HCT116 (cell line): ENCODE data around the gene SETD1B.

ENCODE experiments used
- POLR2AphosphoS5 ChIP-seq: IDR thresholded peaks from 2 replicates; pipeline ENCODE4 v1.6.1; 2011; ENCODE audit warnings: mild to moderate bottlenecking, low read depth, low read length, moderate library complexity
- SRF ChIP-seq: IDR thresholded peaks from 2 replicates; pipeline ENCODE4 v1.6.1; 2012; ENCODE audit warnings: low read depth
- TF ChIP-seq, protein P1 (sequence below): IDR thresholded peaks from 2 replicates; pipeline ENCODE4 v1.6.1; 2012
- TF ChIP-seq, protein P2 (sequence below), 3 experiments: fragments of 200-600 bp in 1 of 3; sonication (generic) in 1 of 3; IDR thresholded peaks in 2 of 3; conservative IDR thresholded peaks in 1 of 3; 2 replicates each; pipeline ENCODE4 v1.5.1; 2012 to 2017; ENCODE audit warnings: low read depth in 2 of 3, low read length in 2 of 3, antibody characterized with exemption in 1 of 3, borderline replicate concordance in 1 of 3, control low read depth in 1 of 3, mild to moderate bottlenecking in 1 of 3, mixed read lengths in 1 of 3, mixed run types in 1 of 3, moderate library complexity in 1 of 3; ENCODE audit not compliant: insufficient read depth in 1 of 3

DNA sequence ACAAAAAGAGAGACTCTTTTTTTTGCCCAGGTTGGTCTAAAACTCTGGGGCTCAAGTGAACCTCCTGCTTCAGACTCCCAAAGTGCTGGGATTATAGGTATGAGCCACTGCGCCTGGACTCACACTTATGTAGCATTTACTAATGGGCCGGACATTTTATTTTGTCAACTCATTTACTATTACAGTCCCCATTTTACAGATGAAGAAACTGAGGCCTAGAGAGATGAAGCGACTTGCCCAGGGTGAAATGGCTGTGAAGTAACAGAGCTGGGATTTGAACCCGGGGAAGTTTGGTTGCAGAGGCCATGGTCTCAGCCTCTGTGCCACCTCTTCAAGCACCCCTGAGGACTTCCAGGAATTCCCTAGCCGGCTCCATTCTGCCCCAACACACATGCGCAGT lies 45.4 kb downstream of the SETD1B start:
- TF ChIP-seq, protein P1, sequence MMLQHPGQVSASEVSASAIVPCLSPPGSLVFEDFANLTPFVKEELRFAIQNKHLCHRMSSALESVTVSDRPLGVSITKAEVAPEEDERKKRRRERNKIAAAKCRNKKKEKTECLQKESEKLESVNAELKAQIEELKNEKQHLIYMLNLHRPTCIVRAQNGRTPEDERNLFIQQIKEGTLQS: no peak
- TF ChIP-seq POLR2AphosphoS5 (no peak), SRF (no peak)
- TF ChIP-seq, protein P2, sequence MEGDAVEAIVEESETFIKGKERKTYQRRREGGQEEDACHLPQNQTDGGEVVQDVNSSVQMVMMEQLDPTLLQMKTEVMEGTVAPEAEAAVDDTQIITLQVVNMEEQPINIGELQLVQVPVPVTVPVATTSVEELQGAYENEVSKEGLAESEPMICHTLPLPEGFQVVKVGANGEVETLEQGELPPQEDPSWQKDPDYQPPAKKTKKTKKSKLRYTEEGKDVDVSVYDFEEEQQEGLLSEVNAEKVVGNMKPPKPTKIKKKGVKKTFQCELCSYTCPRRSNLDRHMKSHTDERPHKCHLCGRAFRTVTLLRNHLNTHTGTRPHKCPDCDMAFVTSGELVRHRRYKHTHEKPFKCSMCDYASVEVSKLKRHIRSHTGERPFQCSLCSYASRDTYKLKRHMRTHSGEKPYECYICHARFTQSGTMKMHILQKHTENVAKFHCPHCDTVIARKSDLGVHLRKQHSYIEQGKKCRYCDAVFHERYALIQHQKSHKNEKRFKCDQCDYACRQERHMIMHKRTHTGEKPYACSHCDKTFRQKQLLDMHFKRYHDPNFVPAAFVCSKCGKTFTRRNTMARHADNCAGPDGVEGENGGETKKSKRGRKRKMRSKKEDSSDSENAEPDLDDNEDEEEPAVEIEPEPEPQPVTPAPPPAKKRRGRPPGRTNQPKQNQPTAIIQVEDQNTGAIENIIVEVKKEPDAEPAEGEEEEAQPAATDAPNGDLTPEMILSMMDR (IDR thresholded peaks at IDR 0.05 in 2 of 3, conservative IDR thresholded peaks at IDR 0.05 in 1 of 3; ENCODE audit: borderline replicate concordance in 1 of 3, insufficient read depth in 1 of 3, low read depth in 2 of 3, low read length in 2 of 3): no peak
